Activated T-cell treated with anti-CD3 and anti-CD28 coated beads for 4 hours (primary cell): ENCODE measurements around the gene C18orf32.
A peak's percentile ranks its signal among the peaks of the same experiment; 100 is the strongest.
"Not testable (repeated sequence)": the region's sequence is repeated elsewhere in the genome, so short reads cannot be mapped to it uniquely, and the experiment has no call there.

Source experiments
- DNase-seq: peaks from one replicate; pipeline ENCODE4 v3.0.0-alpha.2; 2020

C18orf32 gene

GRCh38 chr18:49486953-49487710 is at the start of gene C18orf32:
Gene C18orf32, minus strand, starts transcription at chr18:49487234. Its CDS starts 3,486 bp downstream, at chr18:49483748.
- DNase-seq: peak; percentile 89

- DNase-seq: no peak
Observed at GRCh38 chr18:49534846-49535601, 48.0 kb upstream of the C18orf32 start.

DNA sequence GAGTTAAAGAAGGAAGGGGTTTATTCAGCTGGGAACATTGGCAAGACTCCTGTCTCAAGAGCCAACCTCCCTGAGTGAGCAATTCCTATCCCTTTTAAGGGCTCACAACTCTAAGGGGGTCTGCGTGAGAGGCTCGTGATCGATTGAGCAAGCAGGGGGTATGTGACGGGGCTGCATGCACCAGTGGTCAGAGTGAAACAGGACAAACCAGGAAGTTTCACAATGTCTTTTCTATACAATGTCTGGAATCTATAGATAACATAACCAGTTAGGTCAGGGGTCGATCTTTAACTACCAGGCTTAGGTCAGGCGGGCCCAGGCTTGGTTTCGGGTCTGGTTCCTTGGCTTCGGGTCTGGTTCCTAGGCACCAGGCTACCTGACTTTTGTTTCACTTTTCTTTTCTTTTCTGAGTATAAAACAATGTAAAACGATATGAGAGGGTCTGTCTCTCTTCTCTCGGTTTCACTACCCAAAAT is 44.7 kb upstream of the C18orf32 start:
- no peak for DNase-seq

GRCh38 chr18:49529596-49529995 is 42.6 kb upstream of the C18orf32 start:
- no peak for DNase-seq

- no peak for DNase-seq
Observed at GRCh38 chr18:49527631-49528327, 40.7 kb upstream of the C18orf32 start.

DNA sequence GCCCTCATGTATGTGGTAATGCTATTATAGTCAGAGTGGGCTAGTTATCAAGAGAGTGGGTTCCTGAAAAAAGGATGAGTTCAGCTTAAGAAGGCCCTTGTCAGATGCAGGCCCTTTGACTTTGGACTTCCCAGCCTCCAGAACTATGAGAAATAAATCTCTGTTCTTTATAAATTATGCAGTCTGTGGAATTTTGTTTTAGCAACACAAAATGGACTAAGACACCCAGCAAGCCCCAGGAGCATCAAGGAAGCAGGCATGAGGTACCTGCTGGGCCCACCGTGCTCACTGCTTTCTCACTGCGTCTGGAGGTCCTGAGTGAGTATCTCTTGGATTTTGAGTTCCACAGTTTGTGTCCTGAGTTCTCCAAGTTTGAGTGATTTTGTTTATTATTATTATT is 38.9 kb upstream of the C18orf32 start:
- no peak for DNase-seq

- DNase-seq: no peak
Observed at GRCh38 chr18:49524951-49525350, 37.9 kb upstream of the C18orf32 start.

- DNase-seq: no peak
Observed at GRCh38 chr18:49524349-49524748, 37.3 kb upstream of the C18orf32 start.

GRCh38 chr18:49523580-49524093 is 36.6 kb upstream of the C18orf32 start:
- not testable (repeated sequence) for DNase-seq

GRCh38 chr18:49521216-49521835 is 34.3 kb upstream of the C18orf32 start:
- no peak for DNase-seq

DNA sequence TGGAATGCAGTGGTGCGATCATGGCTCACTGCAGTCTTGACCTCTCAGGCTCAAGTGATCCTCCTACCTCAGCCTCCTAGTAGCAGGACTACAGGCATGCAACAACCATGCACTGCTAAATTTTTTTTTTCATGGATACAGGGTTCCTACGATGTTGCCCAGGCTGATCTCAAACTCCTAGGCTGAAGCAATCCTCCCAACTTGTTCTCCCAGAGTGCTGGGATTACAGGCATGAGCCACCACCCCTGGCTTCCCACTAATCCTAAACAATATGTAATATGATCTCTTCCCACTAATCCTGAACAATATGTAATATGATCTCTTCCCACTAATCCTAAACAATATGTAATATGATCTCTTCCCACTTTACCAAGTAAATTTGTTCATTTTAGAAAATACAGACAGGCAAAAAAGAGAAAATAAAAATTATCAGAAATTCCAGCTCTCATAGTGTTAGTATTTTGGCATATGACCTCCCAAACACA is 33.7 kb upstream of the C18orf32 start:
- DNase-seq: no peak

GRCh38 chr18:49519101-49519971 is 32.3 kb upstream of the C18orf32 start:
- DNase-seq: no peak

- DNase-seq: no peak
Observed at GRCh38 chr18:49517483-49517882, 30.4 kb upstream of the C18orf32 start.

GRCh38 chr18:49515516-49515915 is 28.5 kb upstream of the C18orf32 start:
- no peak for DNase-seq

DNA sequence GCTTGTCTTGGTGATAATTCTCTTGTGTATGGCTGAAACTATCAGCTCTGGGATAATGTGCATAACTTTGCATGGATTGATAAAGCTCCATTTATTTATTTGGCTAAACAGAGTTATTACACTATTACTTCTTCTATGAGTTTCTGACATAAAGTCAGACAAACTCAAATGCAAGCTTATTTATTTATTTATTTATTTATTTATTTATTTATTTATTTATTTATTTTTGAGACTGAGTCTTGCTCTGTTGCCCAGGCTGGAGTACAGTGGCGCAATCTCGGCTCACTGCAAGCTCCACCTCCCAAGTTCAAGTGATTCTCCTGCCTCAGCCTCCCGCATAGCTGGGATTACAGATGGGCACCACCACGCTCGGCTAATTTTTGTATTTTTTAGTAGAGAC is 28.0 kb upstream of the C18orf32 start:
- DNase-seq: not testable (repeated sequence)

- no peak for DNase-seq
Observed at GRCh38 chr18:49514577-49514976, 27.5 kb upstream of the C18orf32 start.

DNA sequence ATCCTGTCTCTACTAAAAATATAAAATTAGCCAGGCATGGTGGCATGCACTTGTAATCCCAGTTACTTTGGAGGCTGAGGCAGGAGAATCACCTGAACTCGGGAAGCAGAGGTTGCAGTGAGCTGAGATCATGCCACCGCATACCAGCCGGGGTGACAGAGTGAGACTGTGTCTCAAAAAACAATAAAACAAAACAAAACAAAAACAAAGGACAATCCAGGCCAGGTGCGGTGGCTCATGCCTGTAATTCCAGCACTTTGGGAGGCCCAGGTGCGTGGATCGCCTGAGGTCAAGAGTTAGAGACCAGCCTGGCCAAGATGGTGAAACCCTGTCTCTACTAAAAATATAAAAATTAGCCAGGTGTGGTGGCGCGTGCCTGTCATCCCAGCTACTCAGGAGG is 25.8 kb upstream of the C18orf32 start:
- not testable (repeated sequence) for DNase-seq

GRCh38 chr18:49510393-49511115 is 23.5 kb upstream of the C18orf32 start:
- DNase-seq: peak; percentile 37

GRCh38 chr18:49506438-49506837 is 19.4 kb upstream of the C18orf32 start:
- DNase-seq: not testable (repeated sequence)

- no peak for DNase-seq
Observed at GRCh38 chr18:49503931-49504330, 16.9 kb upstream of the C18orf32 start.
